Sigmoid colon (tissue), 7 donors: Measurements from ENCODE around the gene GSE1. TPM values are rescaled to one million over a fixed set of nuclear protein-coding genes. Genes with fewer than 3 reads are reported as not detected.
"Not testable (repeated sequence)": the region's sequence is repeated elsewhere in the genome, so short reads cannot be mapped to it uniquely, and the experiment has no call there.

Experiments
- DNase-seq: peaks from one replicate; pipeline ENCODE4 v3.0.0-alpha.2; 2019
- H3K27ac ChIP-seq, 4 donors: fragments of 200-600 bp; sonication (generic); one replicate each; pipeline ENCODE4 v1.5.1; 2016 to 2019; ENCODE audit warnings: mild to moderate bottlenecking in 1 of 4
- H3K27me3 ChIP-seq, 3 donors: fragments of 200-600 bp; sonication (generic); one replicate each; pipeline ENCODE4 v1.5.1; 2019; ENCODE audit warnings: mild to moderate bottlenecking in 1 of 3
- H3K36me3 ChIP-seq, 4 donors: fragments of 200-600 bp; sonication (generic); one replicate each; pipeline ENCODE4 v1.5.1; 2016 to 2019
- H3K4me1 ChIP-seq, 4 donors: fragments of 200-600 bp; sonication (generic); one replicate each; pipeline ENCODE4 v1.5.1; 2017 to 2019
- H3K4me3 ChIP-seq, 4 donors: fragments of 200-600 bp; sonication (generic); one replicate each; pipeline ENCODE4 v1.5.1; 2017 to 2019; ENCODE audit warnings: mild to moderate bottlenecking in 2 of 4, moderate library complexity in 1 of 4
- H3K9me3 ChIP-seq, 4 donors: fragments of 200-600 bp in 3 of 4; sonication (generic) in 3 of 4; one replicate each; pipeline versions ENCODE4 v1.5.1 to v1.6.1; 2013 to 2019
- EP300 ChIP-seq, 4 donors: sonication (generic); formaldehyde crosslinking; IDR thresholded peaks; one replicate each; pipeline ENCODE4 v1.6.1; 2017; ENCODE audit warnings: antibody characterized with exemption in 4 of 4
- POLR2A ChIP-seq, 2 donors: fragments of 450-650 bp; IDR thresholded peaks; one replicate each; pipeline ENCODE4 v1.6.1; 2016; ENCODE audit warnings: antibody characterized with exemption in 2 of 2, mild to moderate bottlenecking in 2 of 2, moderate library complexity in 2 of 2
- POLR2AphosphoS5 ChIP-seq, 4 donors: sonication (generic); formaldehyde crosslinking; IDR thresholded peaks; one replicate each; pipeline ENCODE4 v1.6.1; 2017; ENCODE audit warnings: antibody characterized with exemption in 4 of 4
- WGBS, 2 donors: extraction: QIAGEN DNeasy Blood & Tissue Kit; methylation state at CpG; one replicate each; pipeline ENCODE4 v1.1.7; 2013; 5-methylcytosine and 5-hydroxymethylcytosine counted together
- intact Hi-C: fragments of 100-400 bp; cut with DNase I; formaldehyde crosslinking; loops from one replicate; pipeline ENCODE4 v1.15.1; 2023
- polyA plus RNA-seq, 3 donors: library from polyadenylated mRNA; stranded (reverse); fragments of 200-250 nt; gene quantifications; one replicate each; pipeline ENCODE4 v1.2.3, GENCODE V29; 2013
- total RNA-seq, 4 donors: library from RNA; depleted of rRNA; stranded (reverse); fragments of >200 nt; gene quantifications; one replicate each; pipeline ENCODE4 v1.1.0, GENCODE V29; 2016
- TF ChIP-seq, protein P1 (sequence below), 4 experiments: fragments of 450-650 bp in 3 of 4; fragments of 200-600 bp in 1 of 4; IDR thresholded peaks; one replicate each; pipeline ENCODE4 v1.5.1; 2016 to 2019; ENCODE audit warnings: antibody characterized with exemption in 4 of 4, mild to moderate bottlenecking in 3 of 4, moderate library complexity in 2 of 4
- donor health status: healthy with polysubstance abuse.
- donor health status: Bipolar disorder and iron deficiency.
- donor health status: healthy.

Gene GSE1
- total and polyA plus RNA-seq, 7 donors, result 12.0 to 76.7 (median 42.5) TPM

DNA sequence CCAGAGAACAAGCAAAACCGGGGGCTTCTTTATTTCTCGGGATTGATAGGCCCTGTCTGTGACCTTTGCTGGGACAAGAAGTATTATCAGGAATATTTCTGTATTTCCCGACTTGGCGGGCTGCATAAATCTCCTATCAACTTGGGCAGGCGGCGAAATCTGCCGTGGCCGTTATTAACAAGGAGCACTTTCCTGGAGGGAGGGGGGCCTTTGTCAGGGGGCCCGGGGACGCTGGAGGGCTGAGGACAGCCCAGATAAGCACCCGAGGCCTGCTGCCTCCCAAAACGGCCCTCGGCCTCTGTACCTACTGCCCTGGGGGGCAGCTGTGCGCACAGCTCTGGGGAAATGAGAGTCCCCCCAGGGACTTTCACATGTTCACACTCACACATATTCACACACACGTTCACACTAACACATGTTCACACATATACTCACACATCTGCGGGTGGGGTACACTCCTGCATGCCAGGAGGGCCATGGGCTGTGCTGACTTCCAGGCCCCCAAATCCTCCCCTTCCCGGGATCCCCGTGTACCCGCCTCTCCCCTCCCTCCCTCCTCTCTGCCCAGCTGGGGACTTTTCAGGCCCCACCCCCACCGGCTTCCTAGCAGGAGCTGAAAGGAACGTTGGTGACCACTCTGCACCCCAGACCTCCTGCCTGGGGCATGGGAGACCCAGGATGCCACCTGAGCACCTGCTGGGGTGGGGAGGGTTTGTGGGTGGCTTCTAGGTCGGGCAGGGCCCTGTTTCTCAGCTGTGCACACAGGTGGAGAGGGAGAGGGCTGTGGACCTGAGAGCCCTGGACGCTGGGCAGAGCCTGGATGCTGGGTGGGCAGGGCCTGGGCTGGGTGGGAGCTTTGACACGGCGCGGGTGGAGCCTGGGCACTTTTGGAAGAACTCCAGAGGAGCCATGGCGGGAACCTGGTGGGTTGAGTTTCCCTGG, 24.3 kb upstream of the GSE1 start:
- intact Hi-C loops, result no loop called here

DNA sequence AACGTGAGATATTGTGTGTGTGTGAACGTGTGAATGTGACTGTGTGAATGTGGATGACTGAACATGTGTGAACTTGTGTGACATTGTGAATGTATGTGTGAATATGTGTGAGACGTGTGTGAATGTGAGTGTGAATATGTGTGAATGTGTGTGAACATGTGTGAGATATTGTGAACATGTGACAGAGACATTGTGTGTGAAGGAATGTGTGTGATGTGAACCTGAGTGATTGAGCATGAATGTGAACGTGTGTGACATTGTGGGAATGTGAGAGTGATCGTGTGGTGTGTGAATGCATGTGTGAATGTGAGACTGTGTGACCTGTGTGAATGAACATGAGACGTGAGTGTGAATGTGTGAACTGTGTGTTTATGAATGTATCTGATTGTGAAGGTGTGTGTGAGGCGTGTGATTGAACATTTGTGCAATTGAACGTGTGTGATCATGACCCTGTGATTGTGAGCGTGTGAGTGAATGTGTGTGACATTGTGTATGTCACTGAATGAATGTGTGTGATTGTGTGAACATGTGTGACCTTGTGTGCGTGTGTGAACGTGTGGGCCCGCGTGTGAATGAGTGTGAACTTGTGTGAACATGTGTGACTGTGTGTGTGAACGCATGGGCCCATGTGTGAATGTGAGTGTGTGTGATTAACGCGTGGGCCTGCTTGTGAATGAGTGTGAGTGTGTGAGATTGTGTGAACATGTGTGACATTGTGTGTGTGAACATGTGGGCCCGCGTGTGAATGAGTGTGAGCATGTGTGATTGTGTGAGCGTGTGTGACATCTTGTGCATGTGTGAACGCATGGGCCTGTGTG, 23.2 kb upstream of the GSE1 start:
- WGBS, 2 donors, result 96 to 97% methylated on average over 20 of the region's 20 CpGs
- H3K36me3 ChIP-seq, result no peaks in the 10 kb centered on the region
- peaks cover 0 to 76% (median 69%) of the 10 kb centered on the region in 4 donors for H3K4me1 ChIP-seq
- H3K9me3 ChIP-seq, result no peaks in the 10 kb centered on the region
- no peak overlapping the region for H3K4me3 ChIP-seq
- intact Hi-C loops, result no loop called here
- no peaks in the 10 kb centered on the region for H3K27me3 ChIP-seq
- DNase-seq, result no peak
- TF ChIP-seq, protein P1, sequence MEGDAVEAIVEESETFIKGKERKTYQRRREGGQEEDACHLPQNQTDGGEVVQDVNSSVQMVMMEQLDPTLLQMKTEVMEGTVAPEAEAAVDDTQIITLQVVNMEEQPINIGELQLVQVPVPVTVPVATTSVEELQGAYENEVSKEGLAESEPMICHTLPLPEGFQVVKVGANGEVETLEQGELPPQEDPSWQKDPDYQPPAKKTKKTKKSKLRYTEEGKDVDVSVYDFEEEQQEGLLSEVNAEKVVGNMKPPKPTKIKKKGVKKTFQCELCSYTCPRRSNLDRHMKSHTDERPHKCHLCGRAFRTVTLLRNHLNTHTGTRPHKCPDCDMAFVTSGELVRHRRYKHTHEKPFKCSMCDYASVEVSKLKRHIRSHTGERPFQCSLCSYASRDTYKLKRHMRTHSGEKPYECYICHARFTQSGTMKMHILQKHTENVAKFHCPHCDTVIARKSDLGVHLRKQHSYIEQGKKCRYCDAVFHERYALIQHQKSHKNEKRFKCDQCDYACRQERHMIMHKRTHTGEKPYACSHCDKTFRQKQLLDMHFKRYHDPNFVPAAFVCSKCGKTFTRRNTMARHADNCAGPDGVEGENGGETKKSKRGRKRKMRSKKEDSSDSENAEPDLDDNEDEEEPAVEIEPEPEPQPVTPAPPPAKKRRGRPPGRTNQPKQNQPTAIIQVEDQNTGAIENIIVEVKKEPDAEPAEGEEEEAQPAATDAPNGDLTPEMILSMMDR (IDR thresholded peaks at IDR 0.05), result no peak
- no peak for TF ChIP-seq POLR2A (IDR thresholded peaks at IDR 0.05)
- TF ChIP-seq POLR2AphosphoS5 (IDR thresholded peaks at IDR 0.05), result no peak
- no peak for TF ChIP-seq EP300 (IDR thresholded peaks at IDR 0.05)
- peak overlapping the region in 1 of 4 donors; percentile 55 for H3K27ac ChIP-seq

More for the DNA sequence above, 24.3 kb upstream of the GSE1 start:
- no peak overlapping the region for H3K4me3 ChIP-seq
- no peaks in the 10 kb centered on the region for H3K36me3 ChIP-seq
- TF ChIP-seq EP300 (IDR thresholded peaks at IDR 0.05), result no peak
- no peak for TF ChIP-seq POLR2AphosphoS5 (IDR thresholded peaks at IDR 0.05)
- peak overlapping the region in 3 of 4 donors; percentile 55 to 61 (median 60) for H3K27ac ChIP-seq
- 83 to 86% methylated on average over 27 of the region's 27 CpGs for WGBS, 2 donors
- H3K4me1 ChIP-seq, result peaks cover 0 to 80% (median 73%) of the 10 kb centered on the region in 4 donors
- H3K9me3 ChIP-seq, result no peaks in the 10 kb centered on the region
- no peaks in the 10 kb centered on the region for H3K27me3 ChIP-seq
- no peak for DNase-seq

DNA sequence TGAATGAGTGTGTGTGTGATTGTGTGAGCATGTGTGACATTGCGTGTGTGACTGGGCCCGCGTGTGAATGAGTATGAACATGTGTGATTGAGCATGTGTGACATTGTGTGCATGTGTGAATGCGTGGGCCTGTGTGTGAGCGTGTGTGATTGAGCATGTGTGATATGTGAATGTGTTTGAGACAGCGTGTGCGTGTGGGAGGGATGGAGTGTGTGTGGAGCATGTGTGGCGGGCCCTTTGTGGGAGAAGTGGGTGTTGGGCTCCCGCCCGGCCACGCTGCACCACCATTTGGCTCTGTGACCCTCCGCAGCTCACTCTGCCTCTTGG, 22.7 kb upstream of the GSE1 start:
- H3K4me1 ChIP-seq, result peaks cover 0 to 70% (median 65%) of the 10 kb centered on the region in 4 donors
- H3K27ac ChIP-seq, result peak overlapping the region in 2 of 4 donors; percentile 47 to 70
- WGBS, 2 donors, result 96 to 98% methylated on average over 12 of the region's 12 CpGs
- intact Hi-C loops, result no loop called here
- H3K9me3 ChIP-seq, result no peaks in the 10 kb centered on the region
- TF ChIP-seq POLR2AphosphoS5 (IDR thresholded peaks at IDR 0.05) (no peak), EP300 (IDR thresholded peaks at IDR 0.05) (no peak), POLR2A (IDR thresholded peaks at IDR 0.05) (no peak)
- TF ChIP-seq, protein P1 (IDR thresholded peaks at IDR 0.05), result no peak
- no peaks in the 10 kb centered on the region for H3K27me3 ChIP-seq
- no peaks in the 10 kb centered on the region for H3K36me3 ChIP-seq
- no peak for DNase-seq
- no peak overlapping the region for H3K4me3 ChIP-seq

DNA sequence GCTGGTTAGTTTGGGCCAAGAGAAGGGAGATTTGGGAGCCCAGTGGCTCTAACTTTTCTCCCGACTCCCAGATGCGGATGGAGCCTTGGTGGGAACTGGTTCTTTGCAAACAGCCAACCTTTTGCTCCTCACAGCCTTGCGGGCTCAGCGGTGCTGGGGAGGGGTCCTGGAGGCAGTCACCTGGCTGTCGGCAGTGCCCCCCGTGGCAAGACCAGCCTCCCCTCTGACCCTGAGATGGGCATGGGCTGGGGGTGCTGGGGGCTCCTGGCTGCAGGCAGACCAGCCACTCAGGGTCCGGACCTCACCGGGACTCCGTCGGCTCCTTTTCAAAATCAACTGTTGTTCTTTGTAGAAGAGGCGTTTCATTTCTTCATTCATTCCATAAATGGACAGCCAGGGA, 21.7 kb upstream of the GSE1 start:
- WGBS, 2 donors, result 90 to 93% methylated on average over 11 of the region's 11 CpGs
- no peaks in the 10 kb centered on the region for H3K27me3 ChIP-seq
- H3K36me3 ChIP-seq, result no peaks in the 10 kb centered on the region
- DNase-seq, result no peak
- H3K4me1 ChIP-seq, result peaks cover 0 to 61% (median 56%) of the 10 kb centered on the region in 4 donors
- TF ChIP-seq POLR2AphosphoS5 (IDR thresholded peaks at IDR 0.05) (no peak), POLR2A (IDR thresholded peaks at IDR 0.05) (no peak)
- TF ChIP-seq, protein P1 (IDR thresholded peaks at IDR 0.05), result no peak
- peak overlapping the region in 3 of 4 donors; percentile 16 to 70 (median 47) for H3K27ac ChIP-seq
- intact Hi-C loops, result no loop called here
- H3K9me3 ChIP-seq, result no peaks in the 10 kb centered on the region
- H3K4me3 ChIP-seq, result no peak overlapping the region

DNA sequence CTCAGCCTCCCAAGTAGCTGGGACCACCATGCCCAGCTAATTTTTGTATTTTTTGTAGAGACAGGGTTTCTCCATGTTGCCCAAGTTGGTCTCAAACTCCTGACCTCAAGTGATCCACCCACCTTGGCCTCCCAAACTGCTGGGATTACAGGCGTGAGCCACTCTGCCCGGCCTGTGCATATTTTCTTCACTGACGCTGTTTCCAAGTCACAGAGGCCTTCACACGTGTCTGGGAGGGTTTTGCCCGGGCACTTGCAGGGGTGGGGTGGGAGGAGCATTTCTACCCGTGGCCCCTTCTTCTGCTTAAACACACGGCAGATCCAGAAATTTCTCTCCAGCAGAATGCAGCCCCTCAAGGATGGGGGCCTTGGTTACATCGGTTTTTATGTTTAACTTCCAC, 20.8 kb upstream of the GSE1 start:
- DNase-seq, H3K36me3 ChIP-seq, H3K4me3 ChIP-seq, H3K27me3 ChIP-seq, intact Hi-C loops, H3K9me3 ChIP-seq: not testable (repeated sequence)
- WGBS, 2 donors, result 60 to 70% methylated on average over 8 of the region's 8 CpGs
- peaks cover 0 to 52% (median 47%) of the 10 kb centered on the region in 4 donors for H3K4me1 ChIP-seq
- H3K27ac ChIP-seq, result peak overlapping the region in 3 of 4 donors; percentile 65 to 75 (median 70)
